GM18873 (cell line): ENCODE results near the gene CDV3.
"Not testable (repeated sequence)": the region's sequence is repeated elsewhere in the genome, so short reads cannot be mapped to it uniquely, and the experiment has no call there.

Experiments used
- ATAC-seq: cut with Tn5 transposase; IDR thresholded peaks from one replicate; pipeline ENCODE4 v1.9.1; 2021; ENCODE audit warnings: mild to moderate bottlenecking, moderate library complexity, moderate number of reproducible peaks; ENCODE audit not compliant: unreplicated experiment, low FRiP score

CDV3 gene

GRCh38 chr3:133573629-133574194, at the start of gene CDV3:
CDV3 (plus strand) TSS chr3:133573686; CDS start chr3:133574045, 359 bp downstream.
- peak; percentile 9 for ATAC-seq

GRCh38 chr3:133523758-133524157, 49.7 kb upstream of the CDV3 start:
- ATAC-seq, result not testable (repeated sequence)

- ATAC-seq, result no peak
Observed at GRCh38 chr3:133525435-133525834, 48.1 kb upstream of the CDV3 start.

GRCh38 chr3:133527081-133527715, 46.3 kb upstream of the CDV3 start:
- no peak for ATAC-seq

- no peak for ATAC-seq
Observed at GRCh38 chr3:133529809-133530208, 43.7 kb upstream of the CDV3 start.

GRCh38 chr3:133531981-133532380, 41.5 kb upstream of the CDV3 start:
- no peak for ATAC-seq

GRCh38 chr3:133532951-133533350, 40.5 kb upstream of the CDV3 start:
- ATAC-seq, result no peak

GRCh38 chr3:133535971-133536881, 37.3 kb upstream of the CDV3 start:
- ATAC-seq, result no peak

- ATAC-seq, result not testable (repeated sequence)
Observed at GRCh38 chr3:133537131-133537530, 36.4 kb upstream of the CDV3 start.

- ATAC-seq, result no peak
Observed at GRCh38 chr3:133538154-133538553, 35.3 kb upstream of the CDV3 start.

- no peak for ATAC-seq
Observed at GRCh38 chr3:133540896-133541674, 32.4 kb upstream of the CDV3 start.

- no peak for ATAC-seq
Observed at GRCh38 chr3:133542871-133543270, 30.6 kb upstream of the CDV3 start.

GRCh38 chr3:133544983-133545382, 28.5 kb upstream of the CDV3 start:
- not testable (repeated sequence) for ATAC-seq

- no peak for ATAC-seq
Observed at GRCh38 chr3:133547432-133548041, 25.9 kb upstream of the CDV3 start.

GRCh38 chr3:133548090-133548489, 25.4 kb upstream of the CDV3 start:
- ATAC-seq, result no peak

- no peak for ATAC-seq
Observed at GRCh38 chr3:133549565-133549964, 23.9 kb upstream of the CDV3 start.

GRCh38 chr3:133551589-133551988, 21.9 kb upstream of the CDV3 start:
- ATAC-seq, result not testable (repeated sequence)

- no peak for ATAC-seq
Observed at GRCh38 chr3:133561679-133562078, 11.8 kb upstream of the CDV3 start.

GRCh38 chr3:133562376-133562775, 11.1 kb upstream of the CDV3 start:
- ATAC-seq, result no peak

- ATAC-seq, result no peak
Observed at GRCh38 chr3:133563186-133563591, 10.3 kb upstream of the CDV3 start.
